ENCODE results near the gene TSC22D1. TPM values are rescaled to one million over a fixed set of nuclear protein-coding genes. Genes with fewer than 3 reads are reported as not detected.

TSC22D1 gene
- polyA plus RNA-seq, 4 donors, result 51.6 to 179 (median 86.9) TPM

- FAIRE-seq (no peak), DNase-seq (no peak)
- peaks cover 0 to 50% (median 4%) of the 10 kb centered on the region in 3 donors for H3K4me1 ChIP-seq (ENCODE audit: control insufficient read depth in 3 of 3, insufficient read depth in 2 of 3, low read depth in 1 of 3, low read length in 2 of 3)
- H3K36me3 ChIP-seq (ENCODE audit: control insufficient read depth in 3 of 3, insufficient read depth in 2 of 3, low read depth in 1 of 3, low read length in 3 of 3), result peaks cover 0 to 18% (median 0%) of the 10 kb centered on the region in 3 donors
- 84 to 97% (median 84%) methylated on average over 3 of the region's 3 CpGs for WGBS, 3 donors
- no peak overlapping the region for H3K4me3 ChIP-seq (ENCODE audit: low read depth in 1 of 3, low read length in 3 of 3)
- no peak overlapping the region for H3K27ac ChIP-seq (ENCODE audit: low read depth in 1 of 3, low read length in 2 of 3)
- no peaks in the 10 kb centered on the region for H3K27me3 ChIP-seq (ENCODE audit: control insufficient read depth in 3 of 3, insufficient read depth in 3 of 3, low read length in 3 of 3)
- peaks cover 0 to 4% of the 10 kb centered on the region in 2 donors for H3K9me3 ChIP-seq (ENCODE audit: control insufficient read depth in 2 of 2, insufficient read depth in 1 of 2, low read depth in 1 of 2, low read length in 1 of 2)
Measured at GRCh38 chr13:44453069-44453468, 123.1 kb downstream of the TSC22D1 start.

DNA sequence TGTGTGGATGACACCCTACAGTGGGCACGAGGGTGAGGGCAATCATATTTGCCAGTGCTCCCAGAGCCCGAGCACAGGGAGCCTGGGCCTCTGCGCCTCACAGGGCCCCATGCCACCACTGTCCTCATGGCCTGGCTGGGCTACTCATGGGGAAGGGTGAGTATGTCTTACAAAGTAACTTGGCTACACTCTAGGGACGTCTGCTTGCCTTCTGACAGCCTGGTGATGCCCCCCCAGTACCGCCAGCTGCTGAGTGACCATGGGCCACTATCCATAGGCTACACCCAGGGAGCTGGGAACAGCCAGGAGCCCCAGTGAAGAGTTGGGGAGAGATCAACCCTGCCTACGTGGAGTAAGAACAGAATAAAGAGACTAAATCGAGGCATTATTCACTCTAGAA lies 123.7 kb downstream of the TSC22D1 start:
- WGBS, 3 donors, result 88 to 94% (median 93%) methylated on average over 7 of the region's 7 CpGs
- Histone ChIP-seq H3K4me3 (ENCODE audit: low read depth in 1 of 3, low read length in 3 of 3) (no peak overlapping the region), H3K9me3 (ENCODE audit: control insufficient read depth in 2 of 2, insufficient read depth in 1 of 2, low read depth in 1 of 2, low read length in 1 of 2) (peaks cover 0 to 4% of the 10 kb centered on the region in 2 donors), H3K27me3 (ENCODE audit: control insufficient read depth in 3 of 3, insufficient read depth in 3 of 3, low read length in 3 of 3) (no peaks in the 10 kb centered on the region), H3K36me3 (ENCODE audit: control insufficient read depth in 3 of 3, insufficient read depth in 2 of 3, low read depth in 1 of 3, low read length in 3 of 3) (peaks cover 0 to 18% (median 0%) of the 10 kb centered on the region in 3 donors), H3K27ac (ENCODE audit: low read depth in 1 of 3, low read length in 2 of 3) (no peak overlapping the region), H3K4me1 (ENCODE audit: control insufficient read depth in 3 of 3, insufficient read depth in 2 of 3, low read depth in 1 of 3, low read length in 2 of 3) (peaks cover 0 to 51% (median 4%) of the 10 kb centered on the region in 3 donors)
- FAIRE-seq (no peak), DNase-seq (no peak)

GRCh38 chr13:44451651-44452050 lies 124.5 kb downstream of the TSC22D1 start:
- H3K4me3 ChIP-seq (ENCODE audit: low read depth in 1 of 3, low read length in 3 of 3), result no peak overlapping the region
- no peaks in the 10 kb centered on the region for H3K27me3 ChIP-seq (ENCODE audit: control insufficient read depth in 3 of 3, insufficient read depth in 3 of 3, low read length in 3 of 3)
- no peak for FAIRE-seq
- no peak overlapping the region for H3K27ac ChIP-seq (ENCODE audit: low read depth in 1 of 3, low read length in 2 of 3)
- H3K9me3 ChIP-seq (ENCODE audit: control insufficient read depth in 2 of 2, insufficient read depth in 1 of 2, low read depth in 1 of 2, low read length in 1 of 2), result peaks cover 0 to 4% of the 10 kb centered on the region in 2 donors
- WGBS, 3 donors, result 90 to 97% (median 95%) methylated on average over 7 of the region's 7 CpGs
- peaks cover 0 to 46% (median 3%) of the 10 kb centered on the region in 3 donors for H3K4me1 ChIP-seq (ENCODE audit: control insufficient read depth in 3 of 3, insufficient read depth in 2 of 3, low read depth in 1 of 3, low read length in 2 of 3)
- H3K36me3 ChIP-seq (ENCODE audit: control insufficient read depth in 3 of 3, insufficient read depth in 2 of 3, low read depth in 1 of 3, low read length in 3 of 3), result peaks cover 0 to 18% (median 0%) of the 10 kb centered on the region in 3 donors
- no peak for DNase-seq

- DNase-seq (no peak), FAIRE-seq (no peak)
- H3K4me3 ChIP-seq (ENCODE audit: low read depth in 1 of 3, low read length in 3 of 3), result no peak overlapping the region
- 79 to 96% (median 89%) methylated on average over 12 of the region's 12 CpGs for WGBS, 3 donors
- H3K9me3 ChIP-seq (ENCODE audit: control insufficient read depth in 2 of 2, insufficient read depth in 1 of 2, low read depth in 1 of 2, low read length in 1 of 2), result peaks cover 0 to 3% of the 10 kb centered on the region in 2 donors
- H3K36me3 ChIP-seq (ENCODE audit: control insufficient read depth in 3 of 3, insufficient read depth in 2 of 3, low read depth in 1 of 3, low read length in 3 of 3), result peaks cover 0 to 16% (median 2%) of the 10 kb centered on the region in 3 donors
- H3K4me1 ChIP-seq (ENCODE audit: control insufficient read depth in 3 of 3, insufficient read depth in 2 of 3, low read depth in 1 of 3, low read length in 2 of 3), result peaks cover 0 to 42% (median 3%) of the 10 kb centered on the region in 3 donors
- no peaks in the 10 kb centered on the region for H3K27me3 ChIP-seq (ENCODE audit: control insufficient read depth in 3 of 3, insufficient read depth in 3 of 3, low read length in 3 of 3)
- H3K27ac ChIP-seq (ENCODE audit: low read depth in 1 of 3, low read length in 2 of 3), result peak overlapping the region in 1 of 3 donors; percentile 76
Measured at GRCh38 chr13:44451126-44451525, 125.0 kb downstream of the TSC22D1 start.

DNA sequence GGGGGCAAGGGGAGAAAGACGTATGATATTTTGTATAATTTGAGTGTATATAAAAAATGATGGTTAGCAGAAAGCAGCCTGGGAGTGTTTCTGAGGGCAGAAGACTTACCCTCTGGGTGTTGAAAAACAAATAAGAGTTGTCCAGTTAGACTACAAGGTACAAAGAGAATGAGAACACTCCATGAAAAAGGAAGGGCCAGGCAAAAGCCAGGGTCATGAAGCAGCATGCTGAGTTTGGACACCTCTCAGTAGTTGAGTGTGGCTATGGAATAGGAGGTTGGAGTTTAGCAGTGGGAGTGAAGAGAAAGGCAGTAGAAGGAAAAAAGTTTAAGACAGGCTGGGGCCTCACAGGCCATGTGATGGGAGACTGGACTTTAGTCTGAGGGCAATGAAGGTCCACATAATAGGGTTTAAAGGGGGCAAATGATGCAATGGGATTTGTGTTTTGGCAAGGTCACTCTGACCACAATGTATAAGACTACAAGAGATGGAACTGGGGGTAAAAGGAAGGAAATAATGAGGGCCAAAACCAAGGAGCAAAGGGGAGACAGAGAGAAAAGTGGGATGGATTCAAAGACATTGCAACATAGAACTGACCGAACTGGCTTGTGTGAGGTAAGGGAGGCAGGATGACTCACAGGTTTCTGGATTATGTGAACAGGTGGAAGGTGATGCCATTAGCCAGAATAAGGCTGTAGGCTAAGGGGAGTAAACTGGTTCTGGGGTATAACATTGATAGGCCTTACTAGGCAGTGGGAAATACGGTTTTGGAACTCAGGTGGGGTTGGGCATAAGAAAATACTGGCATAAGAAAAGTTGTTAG lies 125.9 kb downstream of the TSC22D1 start:
- Histone ChIP-seq H3K4me3 (ENCODE audit: low read depth in 1 of 3, low read length in 3 of 3) (no peak overlapping the region), H3K27me3 (ENCODE audit: control insufficient read depth in 3 of 3, insufficient read depth in 3 of 3, low read length in 3 of 3) (no peaks in the 10 kb centered on the region), H3K27ac (ENCODE audit: low read depth in 1 of 3, low read length in 2 of 3) (peak overlapping the region in 2 of 3 donors; percentile 14 to 76), H3K36me3 (ENCODE audit: control insufficient read depth in 3 of 3, insufficient read depth in 2 of 3, low read depth in 1 of 3, low read length in 3 of 3) (peaks cover 0 to 16% (median 2%) of the 10 kb centered on the region in 3 donors), H3K4me1 (ENCODE audit: control insufficient read depth in 3 of 3, insufficient read depth in 2 of 3, low read depth in 1 of 3, low read length in 2 of 3) (peaks cover 0 to 36% (median 3%) of the 10 kb centered on the region in 3 donors), H3K9me3 (ENCODE audit: control insufficient read depth in 2 of 2, insufficient read depth in 1 of 2, low read depth in 1 of 2, low read length in 1 of 2) (no peaks in the 10 kb centered on the region)
- peak; percentile 61 to 92 for DNase-seq
- 44 to 77% (median 64%) methylated on average over 3 of the region's 3 CpGs for WGBS, 3 donors
- no peak for FAIRE-seq

- FAIRE-seq (no peak), DNase-seq (no peak)
- Histone ChIP-seq H3K27ac (ENCODE audit: low read depth in 1 of 3, low read length in 2 of 3) (peak overlapping the region in 1 of 3 donors; percentile 76), H3K4me3 (ENCODE audit: low read depth in 1 of 3, low read length in 3 of 3) (no peak overlapping the region), H3K9me3 (ENCODE audit: control insufficient read depth in 2 of 2, insufficient read depth in 1 of 2, low read depth in 1 of 2, low read length in 1 of 2) (no peaks in the 10 kb centered on the region), H3K27me3 (ENCODE audit: control insufficient read depth in 3 of 3, insufficient read depth in 3 of 3, low read length in 3 of 3) (no peaks in the 10 kb centered on the region), H3K36me3 (ENCODE audit: control insufficient read depth in 3 of 3, insufficient read depth in 2 of 3, low read depth in 1 of 3, low read length in 3 of 3) (peaks cover 0 to 16% (median 2%) of the 10 kb centered on the region in 3 donors), H3K4me1 (ENCODE audit: control insufficient read depth in 3 of 3, insufficient read depth in 2 of 3, low read depth in 1 of 3, low read length in 2 of 3) (peaks cover 0 to 31% (median 3%) of the 10 kb centered on the region in 3 donors)
- 73 to 78% (median 78%) methylated on average over 3 of the region's 3 CpGs for WGBS, 3 donors
Measured at GRCh38 chr13:44448875-44449274, 127.3 kb downstream of the TSC22D1 start.

GRCh38 chr13:44448373-44448772 lies 127.8 kb downstream of the TSC22D1 start:
- Histone ChIP-seq H3K9me3 (ENCODE audit: control insufficient read depth in 2 of 2, insufficient read depth in 1 of 2, low read depth in 1 of 2, low read length in 1 of 2) (no peaks in the 10 kb centered on the region), H3K27me3 (ENCODE audit: control insufficient read depth in 3 of 3, insufficient read depth in 3 of 3, low read length in 3 of 3) (no peaks in the 10 kb centered on the region), H3K36me3 (ENCODE audit: control insufficient read depth in 3 of 3, insufficient read depth in 2 of 3, low read depth in 1 of 3, low read length in 3 of 3) (peaks cover 0 to 16% (median 2%) of the 10 kb centered on the region in 3 donors), H3K4me1 (ENCODE audit: control insufficient read depth in 3 of 3, insufficient read depth in 2 of 3, low read depth in 1 of 3, low read length in 2 of 3) (peaks cover 0 to 33% (median 3%) of the 10 kb centered on the region in 3 donors), H3K27ac (ENCODE audit: low read depth in 1 of 3, low read length in 2 of 3) (peak overlapping the region in 1 of 3 donors; percentile 76), H3K4me3 (ENCODE audit: low read depth in 1 of 3, low read length in 3 of 3) (no peak overlapping the region)
- 14 to 54% (median 33%) methylated on average over 2 of the region's 2 CpGs for WGBS, 3 donors
- FAIRE-seq, result no peak
- peak in 1 of 2 donors; percentile 59 for DNase-seq

DNA sequence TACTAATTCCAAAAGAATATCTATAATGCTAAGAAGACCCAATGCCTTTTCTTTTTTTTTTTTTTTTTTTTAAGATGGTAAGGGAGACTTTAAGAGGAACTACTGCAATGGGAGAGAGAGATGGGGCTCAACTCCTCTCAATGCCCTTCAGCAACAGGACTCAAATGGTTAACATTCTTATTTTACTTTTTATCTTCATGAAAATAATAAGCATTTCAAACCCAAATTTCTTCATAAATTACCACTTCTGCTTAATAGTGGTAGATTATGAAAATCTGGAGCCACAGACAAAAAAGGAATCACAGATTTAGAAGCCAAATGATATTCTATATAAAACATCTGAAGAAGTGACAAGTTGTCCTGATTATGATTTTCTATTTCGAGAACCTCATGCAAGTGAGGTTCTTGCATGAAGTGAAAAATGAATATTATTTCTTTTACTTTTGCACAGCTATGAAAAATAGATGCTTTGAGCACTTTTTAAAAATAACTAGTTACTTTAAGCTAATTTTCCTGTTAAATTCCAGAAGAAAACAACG lies 128.3 kb downstream of the TSC22D1 start:
- DNase-seq (no peak), FAIRE-seq (no peak)
- H3K4me3 ChIP-seq (ENCODE audit: low read depth in 1 of 3, low read length in 3 of 3), result no peak overlapping the region
- peaks cover 0 to 16% (median 2%) of the 10 kb centered on the region in 3 donors for H3K36me3 ChIP-seq (ENCODE audit: control insufficient read depth in 3 of 3, insufficient read depth in 2 of 3, low read depth in 1 of 3, low read length in 3 of 3)
- WGBS, 3 donors, result 86 to 95% (median 93%) methylated on average over 2 of the region's 2 CpGs
- no peaks in the 10 kb centered on the region for H3K27me3 ChIP-seq (ENCODE audit: control insufficient read depth in 3 of 3, insufficient read depth in 3 of 3, low read length in 3 of 3)
- no peaks in the 10 kb centered on the region for H3K9me3 ChIP-seq (ENCODE audit: control insufficient read depth in 2 of 2, insufficient read depth in 1 of 2, low read depth in 1 of 2, low read length in 1 of 2)
- peak overlapping the region in 1 of 3 donors; percentile 76 for H3K27ac ChIP-seq (ENCODE audit: low read depth in 1 of 3, low read length in 2 of 3)
- peaks cover 0 to 33% (median 3%) of the 10 kb centered on the region in 3 donors for H3K4me1 ChIP-seq (ENCODE audit: control insufficient read depth in 3 of 3, insufficient read depth in 2 of 3, low read depth in 1 of 3, low read length in 2 of 3)

All from small intestine (tissue), 7 donors.